ENCODE measurements around the gene SOD1. TPM values are rescaled to one million over a fixed set of nuclear protein-coding genes. Genes with fewer than 3 reads are reported as not detected.

The SOD1 gene
- total and polyA plus RNA-seq, 2 donors (not counting 1 experiment from before 2014, with no cell fraction given) = 91.2 to 123 TPM

- intact Hi-C loops (cut with micrococcal nuclease) = no loop called here
- Histone ChIP-seq H2AFZ (ENCODE audit: insufficient read depth, low read depth, low read length, poor library complexity, severe bottlenecking) (no peak overlapping the region), H3K36me3 (replicated peaks in 1 of 2; ENCODE audit: control extremely low read depth in 1 of 2, control insufficient read depth in 1 of 2, extremely low read depth in 1 of 2, insufficient read depth in 2 of 2, low read length in 1 of 2) (peaks cover 36 to 86% of the 10 kb centered on the region in 2 experiments), H3K79me2 (ENCODE audit: control insufficient read depth, insufficient read depth, low read length) (no peaks in the 10 kb centered on the region), H3K4me2 (replicated peaks; ENCODE audit: low read depth, low read length, poor library complexity, severe bottlenecking) (no peak overlapping the region), H3K4me3 (ENCODE audit: control extremely low read depth in 1 of 5, extremely low read depth in 1 of 5, insufficient read depth in 1 of 5, low read depth in 2 of 5, low read length in 4 of 5) (no peak overlapping the region), H3K27ac (ENCODE audit: low read length in 2 of 2) (no peak overlapping the region), H3K9ac (ENCODE audit: low read length) (no peak overlapping the region), H3K27me3 (replicated peaks in 1 of 4; ENCODE audit: control extremely low read depth in 1 of 4, control insufficient read depth in 3 of 4, insufficient read depth in 4 of 4, low read length in 3 of 4) (no peaks in the 10 kb centered on the region), H3K4me1 (ENCODE audit: control insufficient read depth in 2 of 2, insufficient read depth in 2 of 2, low read length in 2 of 2) (no peaks in the 10 kb centered on the region), H4K20me1 (ENCODE audit: control insufficient read depth, insufficient read depth, low read length, poor library complexity, severe bottlenecking) (peaks cover 11% of the 10 kb centered on the region), H3K9me3 (ENCODE audit: control extremely low read depth in 1 of 3, control insufficient read depth in 2 of 3, insufficient read depth in 1 of 3, low read length in 2 of 3) (no peaks in the 10 kb centered on the region)
- no peaks in the 10 kb centered on the region for H3K4me1 Mint-ChIP-seq
- no peaks in the 10 kb centered on the region for H3K27me3 Mint-ChIP-seq
- H3K4me3 Mint-ChIP-seq = no peak overlapping the region
- ChIA-PET CTCF (interaction anchor here (0.6 to 1.2 kb wide), 2 partner anchors 21 to 256 kb away, joined by 3 to 4 read pairs; no protein-coding TSS in a partner anchor), POLR2A (interaction anchor here (0.5 kb wide), 1 partner anchor 38 kb away, joined by 6 read pairs; no protein-coding TSS in a partner anchor)
- DNase-seq = no peak
- no peaks in the 10 kb centered on the region for H3K9me3 Mint-ChIP-seq (ENCODE audit: insufficient read depth)
- ATAC-seq (ENCODE audit: low read depth) = no peak
- H3K27ac Mint-ChIP-seq = no peak overlapping the region
- TF ChIP-seq EZH2 (IDR thresholded peaks at IDR 0.05; ENCODE audit: borderline replicate concordance, insufficient read depth, low read depth, low read length, poor library complexity, severe bottlenecking) (no peak), CTCF (IDR thresholded peaks at IDR 0.05) (no peak)
- no CpG with 5 or more reads among the region's 2 CpGs for WGBS (ENCODE audit: insufficient coverage)
Measured at GRCh38 chr21:31687108-31687507, 27.6 kb downstream of the SOD1 start.

GRCh38 chr21:31688603-31689368 lies 29.3 kb downstream of the SOD1 start:
- Histone ChIP-seq H3K4me3 (ENCODE audit: control extremely low read depth in 1 of 5, extremely low read depth in 1 of 5, insufficient read depth in 1 of 5, low read depth in 2 of 5, low read length in 4 of 5) (no peak overlapping the region), H4K20me1 (ENCODE audit: control insufficient read depth, insufficient read depth, low read length, poor library complexity, severe bottlenecking) (peaks cover 11% of the 10 kb centered on the region), H3K9me3 (ENCODE audit: control extremely low read depth in 1 of 3, control insufficient read depth in 2 of 3, insufficient read depth in 1 of 3, low read length in 2 of 3) (no peaks in the 10 kb centered on the region), H3K4me2 (replicated peaks; ENCODE audit: low read depth, low read length, poor library complexity, severe bottlenecking) (no peak overlapping the region), H3K4me1 (ENCODE audit: control insufficient read depth in 2 of 2, insufficient read depth in 2 of 2, low read length in 2 of 2) (no peaks in the 10 kb centered on the region), H2AFZ (ENCODE audit: insufficient read depth, low read depth, low read length, poor library complexity, severe bottlenecking) (no peak overlapping the region), H3K36me3 (replicated peaks in 1 of 2; ENCODE audit: control extremely low read depth in 1 of 2, control insufficient read depth in 1 of 2, extremely low read depth in 1 of 2, insufficient read depth in 2 of 2, low read length in 1 of 2) (peaks cover 34 to 88% of the 10 kb centered on the region in 2 experiments), H3K27ac (ENCODE audit: low read length in 2 of 2) (no peak overlapping the region), H3K27me3 (replicated peaks in 1 of 4; ENCODE audit: control extremely low read depth in 1 of 4, control insufficient read depth in 3 of 4, insufficient read depth in 4 of 4, low read length in 3 of 4) (no peaks in the 10 kb centered on the region), H3K9ac (ENCODE audit: low read length) (no peak overlapping the region), H3K79me2 (ENCODE audit: control insufficient read depth, insufficient read depth, low read length) (no peaks in the 10 kb centered on the region)
- TF ChIP-seq EZH2 (IDR thresholded peaks at IDR 0.05; ENCODE audit: borderline replicate concordance, insufficient read depth, low read depth, low read length, poor library complexity, severe bottlenecking) = no peak
- TF ChIP-seq CTCF (IDR thresholded peaks at IDR 0.05) = no peak
- CTCF ChIA-PET = no interaction called here
- Mint-ChIP-seq H3K4me3 (no peak overlapping the region), H3K4me1 (no peaks in the 10 kb centered on the region), H3K9me3 (ENCODE audit: insufficient read depth) (no peaks in the 10 kb centered on the region), H3K27me3 (no peaks in the 10 kb centered on the region), H3K27ac (no peak overlapping the region)
- POLR2A ChIA-PET = no interaction called here
- 80% methylated on average over 2 of the region's 5 CpGs for WGBS (ENCODE audit: insufficient coverage)
- intact Hi-C loops (cut with micrococcal nuclease) = no loop called here
- DNase-seq = no peak
- no peak for ATAC-seq (ENCODE audit: low read depth)
